RWPE1 (cell line): ENCODE data around the gene ZBTB22.
"Not testable (repeated sequence)": the region's sequence is repeated elsewhere in the genome, so short reads cannot be mapped to it uniquely, and the experiment has no call there.

Experiments
- CTCF ChIA-PET: fragments of 350-600 bp; sonication (Branson Sonifier 250); formaldehyde crosslinking; extraction: SDS; loops from one replicate; lab custom pipeline; 2021; lab: Yijun Ruan, JAX
- POLR2A ChIA-PET: fragments of 400-600 bp; formaldehyde crosslinking; extraction: SDS; loops from one replicate; lab custom pipeline; 2020; ENCODE audit warnings: antibody characterized with exemption; ENCODE audit not compliant: low non-redundant PET; lab: Yijun Ruan, JAX
- DNase-seq: peaks from one replicate; pipeline ENCODE4 v3.0.0; 2012; ENCODE audit warnings: low spot score
- H3K27ac ChIP-seq: fragments of 450-650 bp; 2 replicates; pipeline ENCODE4 v1.5.1; 2017
- TF ChIP-seq, protein P1 (sequence below): fragments of 450-650 bp; conservative IDR thresholded peaks from 2 replicates; pipeline ENCODE4 v1.5.1; 2017; ENCODE audit warnings: low read depth, mild to moderate bottlenecking

ZBTB22 gene

DNA sequence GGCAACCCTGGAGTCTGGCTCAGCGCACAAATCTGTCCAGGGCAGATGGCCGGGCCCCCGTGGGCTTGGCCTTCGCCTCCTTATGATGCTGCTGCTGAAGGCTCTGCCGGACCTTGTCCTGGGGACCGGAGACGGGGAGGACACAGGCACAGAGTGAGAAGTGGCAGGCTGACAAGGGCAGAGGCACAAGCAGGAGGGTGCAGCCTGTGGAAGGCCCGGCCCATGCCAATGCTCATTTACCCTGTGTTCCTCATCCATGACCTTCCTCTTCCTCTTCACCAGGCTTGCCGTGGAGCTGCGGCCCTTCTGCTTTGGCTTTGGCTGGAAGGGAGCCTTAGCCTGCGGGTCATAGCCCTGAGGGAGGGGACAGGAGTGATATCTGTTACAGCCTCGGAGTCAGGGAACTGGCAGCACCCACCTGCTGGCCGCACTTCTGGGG lies 38.3 kb downstream of the ZBTB22 start:
- H3K27ac ChIP-seq: peak overlapping the region; percentile 95
- TF ChIP-seq, protein P1, sequence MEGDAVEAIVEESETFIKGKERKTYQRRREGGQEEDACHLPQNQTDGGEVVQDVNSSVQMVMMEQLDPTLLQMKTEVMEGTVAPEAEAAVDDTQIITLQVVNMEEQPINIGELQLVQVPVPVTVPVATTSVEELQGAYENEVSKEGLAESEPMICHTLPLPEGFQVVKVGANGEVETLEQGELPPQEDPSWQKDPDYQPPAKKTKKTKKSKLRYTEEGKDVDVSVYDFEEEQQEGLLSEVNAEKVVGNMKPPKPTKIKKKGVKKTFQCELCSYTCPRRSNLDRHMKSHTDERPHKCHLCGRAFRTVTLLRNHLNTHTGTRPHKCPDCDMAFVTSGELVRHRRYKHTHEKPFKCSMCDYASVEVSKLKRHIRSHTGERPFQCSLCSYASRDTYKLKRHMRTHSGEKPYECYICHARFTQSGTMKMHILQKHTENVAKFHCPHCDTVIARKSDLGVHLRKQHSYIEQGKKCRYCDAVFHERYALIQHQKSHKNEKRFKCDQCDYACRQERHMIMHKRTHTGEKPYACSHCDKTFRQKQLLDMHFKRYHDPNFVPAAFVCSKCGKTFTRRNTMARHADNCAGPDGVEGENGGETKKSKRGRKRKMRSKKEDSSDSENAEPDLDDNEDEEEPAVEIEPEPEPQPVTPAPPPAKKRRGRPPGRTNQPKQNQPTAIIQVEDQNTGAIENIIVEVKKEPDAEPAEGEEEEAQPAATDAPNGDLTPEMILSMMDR: no peak
- ChIA-PET CTCF (interaction anchor here (0.6 to 1.2 kb wide), 6 partner anchors 10 to 271 kb away, joined by 3 to 7 read pairs (median 4); partner anchors contain the start of genes PFDN6 and WDR46), POLR2A (no interaction called here)
- no peak for DNase-seq

DNA sequence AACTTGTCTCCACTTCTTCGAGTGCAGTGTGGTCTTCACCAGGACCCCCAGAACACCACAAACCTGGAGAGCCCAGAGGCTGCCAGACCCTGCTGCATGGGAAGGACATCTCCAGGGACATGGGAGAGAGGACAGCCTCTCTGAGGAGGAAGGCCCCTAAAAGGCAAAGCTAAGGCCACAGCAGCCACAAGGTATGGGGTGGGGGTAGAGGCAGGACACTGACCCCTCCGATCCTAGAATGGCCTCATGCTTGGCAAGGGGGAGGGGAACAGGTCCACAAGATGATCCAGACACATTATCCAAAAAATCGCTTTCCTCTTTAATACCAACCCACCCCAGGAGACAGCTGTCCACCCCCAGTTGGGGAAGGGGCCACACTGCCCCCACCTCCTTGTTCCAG lies 38.7 kb downstream of the ZBTB22 start:
- ChIA-PET POLR2A (no interaction called here), CTCF (interaction anchor here (0.6 to 1.2 kb wide), 4 partner anchors 14 to 67 kb away, joined by 3 to 7 read pairs (median 3); partner anchors contain the start of gene RGL2)
- no peak for DNase-seq
- H3K27ac ChIP-seq: peak overlapping the region; percentile 95
- TF ChIP-seq, protein P1: no peak

DNA sequence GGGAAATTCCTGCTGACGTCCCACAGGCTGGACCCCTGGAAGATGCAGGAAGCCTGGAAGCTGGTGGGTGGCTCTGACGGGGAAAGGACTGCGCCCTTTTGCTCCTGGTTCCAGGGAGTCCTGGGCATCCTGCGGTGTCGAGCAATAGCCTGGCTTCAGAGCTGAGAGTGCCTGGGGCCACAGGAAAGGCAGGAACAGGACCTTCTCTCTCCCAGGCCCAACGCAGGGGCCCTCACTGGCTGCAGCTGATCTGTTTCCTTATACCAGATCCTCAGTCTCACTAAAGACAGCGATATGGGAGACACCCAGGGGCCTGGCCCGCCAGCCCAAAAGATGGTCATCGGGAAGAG lies 39.2 kb downstream of the ZBTB22 start:
- ChIA-PET POLR2A (no interaction called here), CTCF (interaction anchor here (0.6 to 1.2 kb wide), 4 partner anchors 14 to 67 kb away, joined by 3 to 7 read pairs (median 3); partner anchors contain the start of gene RGL2)
- TF ChIP-seq, protein P1: no peak
- DNase-seq: no peak
- H3K27ac ChIP-seq: peak overlapping the region; percentile 95

DNA sequence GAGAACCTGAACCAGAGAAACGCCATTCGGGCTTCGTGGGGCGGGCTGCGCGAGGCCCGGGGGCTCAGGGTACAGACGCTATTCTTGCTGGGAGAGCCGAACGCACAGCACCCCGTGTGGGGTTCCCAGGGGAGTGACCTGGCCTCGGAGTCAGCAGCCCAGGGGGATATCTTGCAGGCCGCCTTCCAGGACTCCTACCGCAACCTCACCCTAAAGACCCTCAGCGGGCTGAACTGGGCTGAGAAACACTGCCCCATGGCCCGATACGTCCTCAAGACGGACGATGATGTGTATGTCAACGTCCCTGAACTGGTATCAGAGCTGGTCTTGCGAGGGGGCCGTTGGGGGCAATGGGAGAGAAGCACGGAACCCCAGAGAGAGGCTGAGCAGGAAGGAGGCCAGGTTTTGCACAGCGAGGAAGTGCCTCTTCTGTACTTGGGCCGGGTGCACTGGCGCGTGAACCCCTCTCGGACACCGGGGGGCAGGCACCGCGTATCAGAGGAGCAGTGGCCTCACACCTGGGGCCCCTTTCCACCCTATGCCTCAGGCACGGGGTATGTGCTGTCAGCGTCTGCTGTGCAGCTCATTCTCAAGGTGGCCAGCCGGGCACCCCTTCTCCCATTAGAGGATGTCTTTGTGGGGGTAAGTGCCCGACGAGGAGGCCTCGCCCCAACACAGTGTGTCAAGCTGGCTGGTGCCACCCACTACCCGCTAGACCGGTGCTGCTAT lies 39.7 kb downstream of the ZBTB22 start:
- ChIA-PET POLR2A (interaction anchor here (0.6 to 1.9 kb wide), 3 partner anchors 11 to 78 kb away, joined by 3 to 14 read pairs (median 6); partner anchors contain the start of genes PFDN6, RGL2 and WDR46), CTCF (interaction anchor here (0.6 to 1.4 kb wide), 6 partner anchors 11 to 129 kb away, joined by 3 to 7 read pairs (median 4); partner anchors contain the start of genes PFDN6, RGL2 and WDR46)
- peak overlapping the region; percentile 95 for H3K27ac ChIP-seq
- TF ChIP-seq, protein P1: no peak
- DNase-seq: no peak

DNA sequence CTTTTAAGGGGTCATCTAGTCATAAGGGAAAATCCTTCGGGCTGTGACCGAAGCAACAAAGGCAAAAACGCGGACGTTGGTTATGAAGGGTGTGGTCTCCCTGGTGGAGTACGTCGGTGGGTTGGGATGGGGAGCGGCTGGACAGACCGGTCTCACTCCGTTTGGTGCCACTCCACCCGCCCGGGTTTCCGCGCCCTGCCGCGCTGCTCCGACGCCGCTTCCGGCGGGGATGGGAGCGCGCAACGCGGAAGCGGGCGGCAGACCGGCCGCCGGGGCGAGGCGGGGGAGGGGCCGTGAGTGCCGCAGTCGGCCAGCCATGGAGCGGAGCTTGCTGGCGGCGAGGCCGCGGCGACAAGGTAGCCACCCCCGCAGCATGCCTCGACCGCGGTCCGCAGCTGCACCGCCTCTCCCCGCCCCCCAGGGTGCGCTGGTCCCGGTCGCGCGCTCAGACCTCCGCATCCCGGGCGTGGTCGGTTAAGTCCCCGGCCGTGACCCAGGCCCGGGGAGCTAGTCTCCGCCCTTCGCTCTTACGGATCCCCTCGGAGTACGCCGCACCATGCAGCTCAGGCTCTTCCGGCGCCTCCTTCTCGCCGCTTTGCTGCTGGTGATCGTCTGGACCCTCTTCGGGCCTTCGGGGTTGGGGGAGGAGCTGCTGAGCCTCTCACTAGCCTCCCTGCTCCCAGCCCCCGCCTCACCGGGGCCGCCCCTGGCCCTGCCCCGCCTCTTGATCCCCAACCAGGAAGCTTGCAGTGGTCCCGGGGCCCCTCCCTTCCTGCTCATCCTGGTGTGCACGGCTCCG lies 40.5 kb downstream of the ZBTB22 start, which contains the start of gene B3GALT4:
Gene B3GALT4 (plus strand): TSS at position 260 of the 799 bp plus-strand sequence. CDS start 297 bp downstream, at position 557.
- peak within 1 kb of the TSS; percentile 95 for H3K27ac ChIP-seq
- CTCF ChIA-PET: interaction anchor here (0.5 to 1.4 kb wide), 5 partner anchors 12 to 130 kb away, joined by 3 to 6 read pairs (median 3); partner anchors contain the start of genes PFDN6 and WDR46
- TF ChIP-seq, protein P1: peak; percentile 53
- POLR2A ChIA-PET: interaction anchor here (0.6 to 1.9 kb wide), 3 partner anchors 12 to 77 kb away, joined by 3 to 14 read pairs (median 6); partner anchors contain the start of genes PFDN6, RGL2 and WDR46
- DNase-seq: peak; percentile 81

DNA sequence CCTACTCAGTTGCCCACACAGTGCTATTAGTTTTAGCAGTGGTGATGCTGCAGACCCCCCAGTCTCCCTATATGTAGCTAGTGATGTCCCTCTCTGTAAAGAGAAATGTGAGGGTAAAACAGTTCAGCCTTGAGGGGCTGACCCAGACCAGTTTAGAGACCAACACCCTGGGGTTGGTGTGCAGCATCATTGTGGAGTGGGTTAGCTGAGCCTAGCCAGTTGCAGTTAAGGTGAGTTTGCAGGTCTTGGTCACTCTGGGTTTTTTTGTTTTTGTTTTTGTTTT lies 41.0 kb downstream of the ZBTB22 start:
- peak; percentile 29 for DNase-seq
- CTCF ChIA-PET: interaction anchor here (0.5 to 1.4 kb wide), 3 partner anchors 13 to 28 kb away, joined by 3 to 6 read pairs (median 4); partner anchors contain the start of genes PFDN6 and WDR46
- H3K27ac ChIP-seq: peak overlapping the region; percentile 95
- POLR2A ChIA-PET: interaction anchor here (1.9 kb wide), 1 partner anchor 22 kb away, joined by 14 read pairs; the partner anchor contains the start of gene RGL2
- TF ChIP-seq, protein P1: no peak

DNA sequence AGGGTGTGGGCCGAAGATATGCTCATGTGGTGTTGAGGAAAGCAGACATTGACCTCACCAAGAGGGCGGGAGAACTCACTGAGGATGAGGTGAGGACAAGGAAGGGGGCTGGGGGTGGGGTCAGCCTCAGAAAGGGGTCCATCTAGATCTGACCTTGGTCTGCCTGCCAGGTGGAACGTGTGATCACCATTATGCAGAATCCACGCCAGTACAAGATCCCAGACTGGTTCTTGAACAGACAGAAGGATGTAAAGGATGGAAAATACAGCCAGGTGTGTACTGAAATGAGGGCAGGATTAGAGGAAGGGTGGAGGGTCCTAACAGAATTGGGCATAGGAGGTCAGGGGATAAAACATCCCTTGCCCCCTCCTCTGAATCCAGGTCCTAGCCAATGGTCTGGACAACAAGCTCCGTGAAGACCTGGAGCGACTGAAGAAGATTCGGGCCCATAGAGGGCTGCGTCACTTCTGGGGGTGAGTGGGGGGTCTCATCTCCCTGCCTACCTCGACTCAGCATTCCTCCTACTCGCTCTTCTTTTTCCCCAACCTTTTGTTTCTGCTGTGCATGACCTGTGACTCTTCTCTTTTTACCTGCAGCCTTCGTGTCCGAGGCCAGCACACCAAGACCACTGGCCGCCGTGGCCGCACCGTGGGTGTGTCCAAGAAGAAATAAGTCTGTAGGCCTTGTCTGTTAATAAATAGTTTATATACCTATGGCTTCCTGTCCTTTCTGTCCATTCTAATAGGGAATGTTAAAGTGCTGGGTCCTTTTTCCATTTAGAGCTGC lies 41.6 kb downstream of the ZBTB22 start:
- peak overlapping the region; percentile 95 for H3K27ac ChIP-seq
- ChIA-PET CTCF (interaction anchor here (0.5 kb wide), 1 partner anchor 28 kb away, joined by 3 read pairs; no protein-coding TSS in a partner anchor), POLR2A (interaction anchor here (1.9 kb wide), 1 partner anchor 22 kb away, joined by 14 read pairs; the partner anchor contains the start of gene RGL2)
- DNase-seq: not testable (repeated sequence)
